GM19324 (cell line): Measurements from ENCODE around the gene MYORG.
"Not testable (repeated sequence)": the region's sequence is repeated elsewhere in the genome, so short reads cannot be mapped to it uniquely, and the experiment has no call there.

Source experiments
- ATAC-seq: cut with Tn5 transposase; IDR thresholded peaks from one replicate; pipeline ENCODE4 v1.9.1; 2021; ENCODE audit warnings: mild to moderate bottlenecking, moderate library complexity; ENCODE audit not compliant: unreplicated experiment, low FRiP score

MYORG gene

GRCh38 chr9:34370970-34371880, 5.5 kb downstream of the MYORG start:
- ATAC-seq = no peak

DNA sequence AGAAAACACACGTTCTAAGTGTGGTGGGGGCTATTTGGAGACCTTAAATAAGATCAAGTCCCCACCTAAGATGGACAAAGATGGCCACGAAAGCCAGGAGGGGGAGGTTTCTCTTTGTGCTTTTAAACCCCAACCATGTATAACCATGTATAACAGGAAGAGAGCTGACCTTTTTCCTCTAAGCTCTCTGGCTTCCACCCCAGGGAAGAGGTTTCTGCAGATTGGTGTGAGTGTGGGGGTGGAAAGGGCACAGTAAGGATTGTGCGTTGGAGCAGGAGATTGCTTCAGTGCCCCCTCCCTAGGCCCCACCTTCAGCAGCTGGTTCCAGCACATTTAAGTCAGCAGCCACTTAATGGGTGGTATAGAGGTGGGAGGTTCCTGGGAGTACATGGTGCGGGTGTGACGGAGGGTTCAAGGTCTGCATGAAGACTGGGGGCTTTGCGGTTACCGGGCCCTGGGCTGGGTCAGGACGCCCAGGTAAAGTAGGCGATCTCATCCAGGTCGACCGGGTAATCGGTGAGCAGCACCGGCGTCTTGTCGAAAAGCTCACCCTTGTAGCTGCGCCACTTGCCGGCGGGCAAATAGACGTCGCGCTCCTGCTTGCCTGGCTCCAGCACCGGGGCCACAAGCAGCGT, 6.2 kb downstream of the MYORG start:
- no peak for ATAC-seq

GRCh38 chr9:34369636-34370035, 7.1 kb downstream of the MYORG start:
- ATAC-seq = no peak

GRCh38 chr9:34368796-34369195, 7.9 kb downstream of the MYORG start:
- ATAC-seq = not testable (repeated sequence)

DNA sequence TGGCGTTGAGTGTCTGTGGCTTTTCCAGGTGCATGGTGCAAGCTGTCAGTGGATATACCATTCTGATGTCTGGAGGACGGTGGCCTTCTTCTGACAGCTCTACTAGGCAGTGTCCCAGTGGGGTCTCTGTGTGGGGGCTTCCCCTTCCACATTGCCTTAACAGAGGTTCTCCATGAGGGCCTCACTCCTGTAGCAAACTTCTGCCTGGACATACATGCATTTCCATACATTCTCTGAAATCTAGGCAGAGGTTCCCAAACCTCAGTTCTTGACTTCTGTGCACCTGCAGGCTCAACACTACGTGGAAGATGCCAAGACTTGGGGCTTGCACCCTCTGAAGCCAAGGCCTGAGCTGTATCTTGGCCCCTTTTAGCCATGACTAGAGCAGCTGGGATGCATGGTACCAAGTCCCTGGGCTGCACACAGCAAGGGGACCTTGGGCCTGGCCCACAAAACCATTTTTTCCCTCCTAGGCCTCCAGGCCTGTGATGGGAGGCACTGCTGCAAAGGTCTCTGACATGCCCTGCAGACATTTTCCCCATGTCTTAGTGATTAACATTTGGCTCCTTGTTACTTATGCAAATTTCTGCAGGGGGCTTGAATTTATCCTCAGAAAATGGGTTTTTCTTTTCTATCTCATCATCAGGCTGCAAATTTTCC, 8.8 kb downstream of the MYORG start:
- not testable (repeated sequence) for ATAC-seq

DNA sequence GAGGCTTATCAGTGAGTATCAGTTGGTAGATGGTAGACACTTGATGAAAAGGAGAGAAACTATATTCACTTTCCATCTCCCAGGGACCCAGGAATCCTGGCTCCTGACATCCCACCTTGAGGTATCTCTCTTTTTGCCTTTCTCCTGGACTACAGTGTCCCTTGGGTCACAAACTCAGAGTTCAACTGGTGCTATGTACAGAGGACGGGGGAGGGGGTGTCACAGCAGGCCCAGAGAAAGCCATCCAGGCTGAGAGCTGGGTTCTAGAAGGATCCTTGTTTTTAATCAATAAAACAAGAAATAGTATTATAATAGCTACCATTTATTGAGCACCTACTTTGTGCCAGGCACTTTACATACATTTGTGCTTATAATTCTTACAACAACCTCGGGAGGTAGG, 10.3 kb downstream of the MYORG start:
- no peak for ATAC-seq

GRCh38 chr9:34365282-34365681, 11.4 kb downstream of the MYORG start:
- no peak for ATAC-seq

DNA sequence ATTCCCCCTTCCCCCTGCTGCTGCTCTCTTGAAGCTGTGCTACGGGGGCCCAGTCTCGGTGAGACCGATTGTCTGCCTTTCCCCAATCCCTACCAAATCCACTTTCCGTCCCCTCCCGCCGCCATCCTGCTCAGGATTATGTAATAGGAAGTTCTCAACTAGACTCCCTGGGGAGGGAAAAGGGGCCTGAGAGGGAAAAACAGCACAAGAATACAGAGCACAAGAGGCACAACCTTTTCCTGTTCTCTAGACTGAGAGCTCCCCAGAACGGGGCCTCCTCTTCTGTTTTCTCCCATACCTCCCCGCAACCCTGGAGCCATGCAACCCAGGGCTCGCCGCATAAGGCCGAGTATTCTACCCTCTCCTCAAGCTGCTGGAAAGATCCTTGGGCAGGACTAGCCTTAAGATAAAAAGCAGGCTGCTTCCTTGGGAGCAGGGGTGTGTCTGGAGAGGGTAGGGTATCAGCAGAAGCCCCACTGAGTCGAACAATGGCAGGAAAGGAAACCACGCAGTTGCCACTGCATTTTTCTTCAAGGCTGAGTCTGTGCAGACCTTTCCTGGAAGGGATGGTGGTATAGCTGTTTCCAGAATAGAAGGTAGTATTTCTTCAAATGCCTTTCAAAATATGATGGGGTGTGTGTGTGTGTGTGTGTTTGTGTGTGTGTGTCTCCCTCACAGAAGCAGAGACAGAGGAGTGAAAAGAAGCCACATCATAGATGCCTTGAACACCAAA, 12.9 kb downstream of the MYORG start:
- no peak for ATAC-seq

GRCh38 chr9:34362614-34363214, 14.0 kb downstream of the MYORG start:
- no peak for ATAC-seq

DNA sequence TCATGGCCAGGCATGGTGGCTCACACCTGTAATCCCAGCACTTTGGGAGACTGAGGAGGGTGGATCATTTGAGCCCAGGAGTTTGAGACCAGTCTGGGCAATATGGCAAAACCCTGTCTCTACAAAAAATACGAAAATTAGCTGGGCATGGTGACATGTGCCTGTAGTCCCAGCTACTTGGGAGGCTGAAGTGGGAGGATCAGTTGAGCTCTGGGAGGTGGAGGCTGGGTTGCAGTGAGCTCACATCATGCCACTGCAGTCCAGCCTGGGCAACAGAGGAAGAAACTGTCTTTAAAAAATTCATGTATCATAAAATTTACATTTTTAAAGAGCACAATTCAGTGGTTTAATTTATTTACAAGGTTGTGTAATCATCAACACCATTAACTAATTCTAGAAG, 23.7 kb downstream of the MYORG start:
- ATAC-seq = not testable (repeated sequence)

- ATAC-seq = not testable (repeated sequence)
Observed at GRCh38 chr9:34352122-34352652, 24.5 kb downstream of the MYORG start.

- ATAC-seq = no peak
Observed at GRCh38 chr9:34349324-34349723, 27.4 kb downstream of the MYORG start.

GRCh38 chr9:34347800-34348158, 28.9 kb downstream of the MYORG start:
- no peak for ATAC-seq

GRCh38 chr9:34346873-34347799, 29.6 kb downstream of the MYORG start:
- no peak for ATAC-seq

GRCh38 chr9:34343605-34344004, 33.1 kb downstream of the MYORG start:
- no peak for ATAC-seq

- no peak for ATAC-seq
Observed at GRCh38 chr9:34343090-34343489, 33.6 kb downstream of the MYORG start.

- ATAC-seq = no peak
Observed at GRCh38 chr9:34341659-34342295, 34.9 kb downstream of the MYORG start.

DNA sequence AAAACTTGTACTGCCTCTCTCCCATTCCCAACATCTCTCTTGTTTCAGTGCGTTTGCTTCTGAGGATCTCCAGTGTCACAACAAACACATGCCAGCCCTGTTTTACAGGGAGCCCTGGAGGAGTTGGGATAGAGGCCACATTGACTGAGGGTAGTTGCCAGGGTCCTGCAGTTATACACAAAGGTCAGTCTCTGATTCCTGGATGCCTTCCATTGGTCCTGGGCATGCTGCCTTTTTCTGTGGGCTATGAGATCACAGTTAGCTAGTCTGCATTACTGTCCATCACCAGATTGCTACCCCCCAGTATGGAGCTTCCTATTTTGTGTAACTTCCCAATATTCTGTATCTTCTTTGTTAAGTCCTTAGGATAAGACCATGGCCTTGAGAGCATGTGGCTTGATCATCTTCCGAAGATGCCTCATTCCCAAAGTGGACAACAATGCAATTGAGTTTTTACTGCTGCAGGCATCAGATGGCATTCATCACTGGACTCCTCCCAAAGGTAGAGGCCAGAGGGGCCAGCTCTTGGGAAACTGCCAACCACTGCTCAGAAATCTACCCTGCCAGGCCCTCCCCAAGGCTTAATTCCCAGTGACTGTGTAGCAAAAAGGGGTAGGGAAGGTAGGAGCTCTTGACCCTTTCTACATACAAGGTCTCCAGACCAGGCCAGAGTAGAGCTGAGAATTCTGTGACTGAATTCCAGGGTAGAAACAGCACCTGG, 37.9 kb downstream of the MYORG start:
- no peak for ATAC-seq
